Gastrocnemius medialis (tissue), 4 donors: ENCODE data around the gene TNXB. TPM values are rescaled to one million over a fixed set of nuclear protein-coding genes. Genes with fewer than 3 reads are reported as not detected.

Source experiments
- ATAC-seq, 2 donors: fragments of 150-250 bp; one replicate each; pipeline ENCODE4 v1.9.1; 2016
- DNase-seq, 2 donors: peaks; one replicate each; pipeline ENCODE4 v3.0.0-alpha.2; 2019
- H3K27ac ChIP-seq, 4 donors: fragments of 200-600 bp; sonication (generic); 1 replicate in 1 of 4; 2 replicates in 3 of 4; pipeline ENCODE4 v1.5.1; 2016 to 2018; ENCODE audit warnings: mild to moderate bottlenecking in 2 of 4, moderate library complexity in 1 of 4
- H3K27me3 ChIP-seq, 3 donors: fragments of 200-600 bp; sonication (generic) in 2 of 3; 1 replicate in 1 of 3; 2 replicates in 2 of 3; pipeline versions ENCODE4 v1.5.1 to v1.6.0; 2016 to 2019; ENCODE audit warnings: mild to moderate bottlenecking in 1 of 3, moderate library complexity in 1 of 3
- H3K36me3 ChIP-seq, 2 donors: fragments of 200-600 bp; sonication (generic) in 1 of 2; one replicate each; pipeline ENCODE4 v1.5.1; 2017 to 2018
- H3K4me1 ChIP-seq, 2 donors: fragments of 200-600 bp; sonication (generic) in 1 of 2; one replicate each; pipeline ENCODE4 v1.5.1; 2016 to 2017; ENCODE audit warnings: mild to moderate bottlenecking in 2 of 2
- H3K4me3 ChIP-seq, 4 donors: fragments of 200-600 bp; sonication (generic) in 3 of 4; 1 replicate in 1 of 4; 2 replicates in 3 of 4; pipeline ENCODE4 v1.5.1; 2016 to 2019; ENCODE audit warnings: mild to moderate bottlenecking in 2 of 4
- H3K9me3 ChIP-seq, 3 donors: fragments of 200-600 bp; sonication (generic) in 2 of 3; 1 replicate in 1 of 3; 2 replicates in 2 of 3; pipeline ENCODE4 v1.5.1; 2016 to 2019
- CTCF ChIP-seq, 5 experiments: fragments of 450-650 bp in 3 of 5; fragments of 200-600 bp in 2 of 5; sonication (generic) in 2 of 5; IDR thresholded peaks in 4 of 5; conservative IDR thresholded peaks in 1 of 5; 1 replicate in 4 of 5; 2 replicates in 1 of 5; pipeline ENCODE4 v1.5.1; 2016 to 2019; ENCODE audit warnings: antibody characterized with exemption in 5 of 5, mild to moderate bottlenecking in 3 of 5, moderate library complexity in 3 of 5
- POLR2A ChIP-seq, 2 donors: fragments of 450-650 bp; IDR thresholded peaks; one replicate each; pipeline ENCODE4 v1.6.1; 2017; ENCODE audit warnings: antibody characterized with exemption in 2 of 2, mild to moderate bottlenecking in 2 of 2, moderate library complexity in 2 of 2
- in situ Hi-C, 4 donors: fragments of 200-750 bp; cut with MboI; loops; one replicate each; pipeline versions ENCODE4 v1.15.0 to v1.8.0; 2017; ENCODE audit warnings: low sequenced_read_pairs in 4 of 4
- intact Hi-C: fragments of 100-400 bp; cut with DNase I; formaldehyde crosslinking; loops from one replicate; pipeline ENCODE4 v1.15.1; 2023; ENCODE audit warnings: low total_unique reads
- total RNA-seq, 4 donors: library from RNA; depleted of rRNA; stranded (reverse); fragments of >200 nt; gene quantifications; one replicate each; pipeline versions ENCODE4 v1.1.0 to v1.2.3, GENCODE V29; 2016

TNXB gene
- total RNA-seq, 4 donors from 2014 or later: 12.0 to 37.0 (median 33.5) TPM

GRCh38 chr6:32153564-32154513 is 44.7 kb upstream of the TNXB start, which contains the start of gene PPT2:
TSS of gene PPT2 (plus strand) at chr6:32154141. CDS start at chr6:32154595, 454 bp downstream.
- H3K9me3 ChIP-seq: no peaks in the 10 kb centered on the region
- H3K27ac ChIP-seq: peak within 1 kb of the TSS; percentile 77 to 93 (median 87)
- intact Hi-C loops: loop anchor here (1.0 to 2.0 kb wide), 4 partner anchors 23 to 41 kb away; partner anchors contain the start of gene FKBPL
- ATAC-seq (peak; percentile 85 to 86), DNase-seq (peak; percentile 80 to 85)
- peaks cover 7 to 19% (median 8%) of the 10 kb centered on the region in 3 donors for H3K27me3 ChIP-seq
- peaks cover 25 to 29% of the 10 kb centered on the region in 2 donors for H3K4me1 ChIP-seq
- in situ Hi-C loops: no loop called here
- H3K4me3 ChIP-seq: peak within 1 kb of the TSS; percentile 77 to 97 (median 84)
- H3K36me3 ChIP-seq: peaks cover 0 to 29% of the 10 kb centered on the region in 2 donors
- TF ChIP-seq CTCF (IDR thresholded peaks at IDR 0.05 in 4 of 5, conservative IDR thresholded peaks at IDR 0.05 in 1 of 5) (peak in 2 of 5 experiments; percentile 14 to 15), POLR2A (IDR thresholded peaks at IDR 0.05) (peak; percentile 23 to 38)

- Histone ChIP-seq H3K4me3 (peak overlapping the region; percentile 77 to 97 (median 84)), H3K9me3 (no peaks in the 10 kb centered on the region), H3K27me3 (peaks cover 15 to 27% (median 17%) of the 10 kb centered on the region in 3 donors), H3K4me1 (peaks cover 25 to 29% of the 10 kb centered on the region in 2 donors), H3K36me3 (peaks cover 0 to 21% of the 10 kb centered on the region in 2 donors), H3K27ac (peak overlapping the region; percentile 77 to 93 (median 87))
- DNase-seq: no peak
- intact Hi-C loops (loop anchor here (2.0 kb wide), 1 partner anchor 22 kb away; the partner anchor contains the start of gene FKBPL), in situ Hi-C loops (no loop called here)
- ATAC-seq: no peak
- TF ChIP-seq POLR2A (IDR thresholded peaks at IDR 0.05) (no peak), CTCF (IDR thresholded peaks at IDR 0.05 in 4 of 5, conservative IDR thresholded peaks at IDR 0.05 in 1 of 5) (no peak)
These were observed 43.8 kb upstream of the TNXB start for GRCh38 chr6:32152769-32153563.

DNA sequence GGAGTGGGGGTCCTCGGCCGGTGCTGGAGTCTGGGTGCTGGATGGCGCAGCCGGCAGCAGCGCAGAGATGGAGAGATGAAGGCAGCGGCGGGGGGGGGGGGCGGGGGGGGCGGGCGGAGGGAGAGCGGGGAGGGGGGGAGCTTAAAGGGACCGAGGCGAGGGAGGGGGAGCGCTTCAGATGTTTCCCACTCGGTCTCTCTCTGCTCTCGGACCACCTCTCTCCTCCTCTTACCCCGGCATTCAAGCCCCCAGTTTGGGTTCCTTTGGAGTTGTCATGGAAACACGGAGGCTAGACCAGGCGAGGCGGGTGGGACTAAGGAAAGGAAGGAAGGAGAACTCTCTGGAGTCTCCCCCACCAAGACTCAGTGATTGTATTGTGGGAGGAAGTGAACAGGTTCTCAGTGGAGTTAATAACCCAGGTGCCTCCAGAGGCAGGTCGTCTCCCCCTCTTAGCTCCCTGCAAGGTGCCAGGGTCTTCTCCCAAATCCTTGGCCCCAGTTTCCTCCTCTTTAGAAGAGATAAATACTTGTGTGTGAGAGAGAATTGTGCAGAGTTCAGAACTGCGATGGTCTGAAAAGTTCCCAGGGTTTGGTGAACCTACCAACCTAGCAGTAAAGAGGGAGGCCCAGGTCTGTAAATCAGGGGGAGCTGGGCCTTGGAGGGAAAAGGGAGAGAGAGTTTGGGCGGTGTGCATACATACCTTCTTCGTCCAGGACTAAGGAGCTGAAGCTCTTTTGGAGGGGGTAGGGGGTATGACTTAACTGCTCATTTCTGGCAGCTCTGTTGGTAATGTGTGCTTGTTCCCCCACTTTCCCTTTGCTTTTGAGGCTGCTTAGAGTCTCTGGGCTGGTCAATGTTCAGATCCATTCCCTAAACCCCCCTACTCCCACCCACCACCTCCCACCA is 43.0 kb upstream of the TNXB start, which contains the start of gene PRRT1:
Gene PRRT1 (minus strand): TSS at position 77 of the 906 bp plus-strand sequence. CDS start 112 bp downstream, outside the sequence.
- Histone ChIP-seq H3K4me1 (peaks cover 25 to 29% of the 10 kb centered on the region in 2 donors), H3K27ac (peak within 1 kb of the TSS; percentile 77 to 93 (median 87)), H3K36me3 (peaks cover 0 to 12% of the 10 kb centered on the region in 2 donors), H3K9me3 (no peaks in the 10 kb centered on the region), H3K27me3 (peaks cover 18 to 32% (median 23%) of the 10 kb centered on the region in 3 donors), H3K4me3 (peak within 1 kb of the TSS in 3 of 4 donors; percentile 83 to 97 (median 86))
- no peak for ATAC-seq
- TF ChIP-seq CTCF (IDR thresholded peaks at IDR 0.05 in 4 of 5, conservative IDR thresholded peaks at IDR 0.05 in 1 of 5): no peak
- TF ChIP-seq POLR2A (IDR thresholded peaks at IDR 0.05): no peak
- DNase-seq: no peak
- intact Hi-C loops (loop anchor here (2.0 kb wide), 1 partner anchor 21 kb away; the partner anchor contains the start of gene FKBPL), in situ Hi-C loops (no loop called here)
